Activated CD4-positive, CD25-positive, alpha-beta regulatory T cell (primary cell): ENCODE results near the gene RABGGTB.
"Not testable (repeated sequence)": the region's sequence is repeated elsewhere in the genome, so short reads cannot be mapped to it uniquely, and the experiment has no call there.

Experiments
- DNase-seq, 4 experiments: peaks; one replicate each; lab custom pipeline; 2025; lab: John Stamatoyannopoulos, UW

Gene RABGGTB

DNA sequence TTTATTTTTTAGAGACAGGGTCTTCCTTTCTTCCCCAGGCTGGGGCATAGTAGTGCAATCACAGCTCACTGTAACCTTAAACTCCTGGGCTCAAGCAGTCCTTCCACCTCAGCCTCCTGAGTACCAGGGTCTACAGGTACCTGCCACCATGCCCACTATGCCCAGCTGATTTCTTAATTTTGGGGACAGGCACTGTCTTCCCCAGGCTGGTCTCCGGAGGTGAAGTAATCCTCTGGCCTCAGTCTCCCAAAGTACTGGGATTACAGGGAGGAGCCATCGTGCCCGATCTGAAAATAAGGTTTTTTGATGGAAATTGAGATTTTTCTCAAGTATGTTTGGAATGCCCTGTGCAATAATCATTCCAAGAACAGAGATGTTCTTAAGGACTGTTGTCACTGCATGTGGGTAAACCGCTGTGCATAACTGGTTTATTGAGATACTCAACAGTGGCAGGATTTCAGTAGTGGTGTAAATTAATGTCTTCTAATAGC lies 9.7 kb downstream of the RABGGTB start:
- DNase-seq = no peak

DNA sequence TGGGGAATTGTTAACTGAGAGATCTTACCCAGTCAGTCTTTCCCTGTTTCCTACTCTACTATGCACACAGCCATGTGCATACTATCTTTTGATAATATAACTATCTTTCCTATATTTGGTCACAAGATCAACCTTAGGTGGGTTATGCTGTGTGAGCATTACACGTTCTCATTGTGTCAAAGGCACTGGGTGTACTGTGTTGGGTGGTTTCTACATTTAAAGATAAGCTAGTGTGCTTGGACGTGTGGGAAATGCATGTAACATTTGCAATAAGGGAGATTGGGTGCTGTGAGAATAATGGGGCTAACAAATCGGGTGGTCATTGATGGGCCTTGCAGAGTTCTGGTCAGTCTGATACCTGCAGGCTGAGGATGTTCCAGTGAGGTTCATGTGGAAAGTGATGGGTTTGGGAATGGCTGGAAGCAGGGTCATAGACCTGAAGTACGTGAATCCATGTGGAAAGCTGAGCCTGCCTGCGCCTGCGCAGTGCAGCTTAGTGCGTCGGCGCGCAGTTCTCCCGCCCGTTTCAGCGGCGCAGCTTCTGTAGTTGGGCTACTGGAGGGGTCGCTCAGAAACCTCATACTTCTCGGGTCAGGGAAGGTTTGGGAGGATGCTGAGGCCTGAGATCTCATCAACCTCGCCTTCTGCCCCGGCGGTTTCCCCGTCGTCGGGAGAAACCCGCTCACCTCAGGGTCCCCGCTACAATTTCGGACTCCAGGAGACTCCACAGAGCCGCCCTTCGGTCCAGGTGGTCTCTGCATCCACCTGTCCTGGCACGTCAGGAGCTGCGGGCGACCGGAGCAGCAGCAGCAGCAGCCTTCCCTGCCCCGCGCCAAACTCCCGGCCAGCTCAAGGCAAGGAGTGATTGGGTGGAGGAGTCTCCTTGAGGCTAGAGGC lies 10.6 kb downstream of the RABGGTB start, which contains the start of gene MSH4:
Gene MSH4 (plus strand): TSS at position 507 of the 897 bp plus-strand sequence. CDS start 104 bp downstream, at position 611.
- DNase-seq = no peak

DNA sequence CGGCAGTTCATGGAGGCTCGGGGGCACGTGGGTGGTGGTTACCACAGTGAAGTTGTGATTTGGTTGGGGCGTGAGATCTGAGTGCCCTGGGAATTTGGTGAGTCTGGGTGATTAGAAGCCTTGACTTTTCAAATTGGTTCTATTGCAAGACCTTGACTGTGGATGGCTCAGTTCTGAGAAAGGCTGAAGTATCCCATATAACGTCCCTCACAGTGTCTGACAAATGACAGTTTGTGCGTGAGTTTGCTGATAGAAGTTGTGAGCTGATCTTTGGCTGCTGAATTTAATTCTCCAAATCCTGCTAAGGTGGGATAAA lies 11.2 kb downstream of the RABGGTB start:
- DNase-seq = no peak

DNA sequence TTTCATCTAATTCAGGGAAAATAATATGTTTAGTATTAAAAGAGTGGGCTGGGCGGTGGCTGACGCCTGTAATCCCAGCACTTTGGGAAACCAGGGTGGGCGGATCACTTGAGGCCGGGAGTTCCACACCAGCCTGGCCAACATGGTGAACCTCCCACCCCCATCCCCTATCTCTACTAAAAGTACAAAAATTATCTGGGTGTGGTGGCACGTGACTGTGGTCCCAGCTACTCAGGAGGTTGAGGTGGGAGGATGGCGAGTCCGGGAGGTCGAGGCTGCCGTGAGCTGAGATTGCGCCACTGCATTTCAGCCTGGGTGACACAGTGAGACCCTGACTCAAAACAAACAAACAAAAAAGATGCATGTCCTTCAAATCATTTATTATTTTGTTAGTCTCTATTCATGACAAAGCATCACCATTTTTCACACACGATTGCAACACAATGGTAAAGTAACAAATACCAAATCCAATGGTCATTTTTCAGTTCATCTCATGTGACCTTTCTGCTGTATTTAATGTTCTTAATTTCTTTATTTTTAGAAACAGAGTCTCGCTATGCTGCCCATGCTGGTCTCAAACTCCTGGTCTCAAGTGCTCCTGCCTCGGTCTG lies 11.7 kb downstream of the RABGGTB start:
- no peak for DNase-seq

DNA sequence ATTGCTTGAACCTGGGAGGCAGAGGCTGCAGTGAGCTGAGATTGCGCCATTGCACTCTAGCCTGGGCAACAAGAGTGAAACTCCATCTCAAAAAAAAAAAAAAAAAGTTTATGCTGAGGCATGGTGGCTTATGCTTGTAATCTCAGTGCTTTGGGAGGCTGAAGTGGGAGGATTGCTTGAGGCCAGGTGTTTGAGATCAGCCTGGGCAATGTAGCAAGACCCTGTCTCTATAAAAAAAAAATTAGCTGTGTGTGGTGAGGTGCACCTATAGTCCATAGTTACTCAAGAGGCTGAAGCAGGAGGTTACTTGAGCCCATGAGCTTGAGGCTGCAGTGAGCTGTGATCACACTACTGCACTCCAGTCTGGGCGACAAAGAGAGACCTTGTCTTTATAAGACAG lies 15.4 kb downstream of the RABGGTB start:
- DNase-seq = not testable (repeated sequence)

DNA sequence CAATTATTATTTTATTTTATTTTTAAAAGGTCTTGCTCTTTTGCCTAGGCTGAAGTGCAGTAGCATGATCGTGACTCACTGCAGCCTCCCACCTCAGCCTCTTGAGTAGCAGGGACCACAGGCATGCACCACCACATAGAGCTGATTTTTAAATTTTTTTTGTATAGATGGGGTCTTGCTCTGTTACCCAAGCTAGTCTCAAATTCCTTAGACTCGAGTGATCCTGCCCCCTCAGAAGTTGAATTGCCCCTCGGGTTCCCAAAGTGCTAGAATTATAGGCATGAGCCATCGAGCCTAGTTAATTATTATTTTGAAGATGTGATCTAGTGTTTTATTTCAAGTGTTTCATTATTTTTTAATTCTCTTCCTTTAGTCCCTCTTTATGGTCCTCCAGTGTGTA lies 22.9 kb downstream of the RABGGTB start:
- no peak for DNase-seq

DNA sequence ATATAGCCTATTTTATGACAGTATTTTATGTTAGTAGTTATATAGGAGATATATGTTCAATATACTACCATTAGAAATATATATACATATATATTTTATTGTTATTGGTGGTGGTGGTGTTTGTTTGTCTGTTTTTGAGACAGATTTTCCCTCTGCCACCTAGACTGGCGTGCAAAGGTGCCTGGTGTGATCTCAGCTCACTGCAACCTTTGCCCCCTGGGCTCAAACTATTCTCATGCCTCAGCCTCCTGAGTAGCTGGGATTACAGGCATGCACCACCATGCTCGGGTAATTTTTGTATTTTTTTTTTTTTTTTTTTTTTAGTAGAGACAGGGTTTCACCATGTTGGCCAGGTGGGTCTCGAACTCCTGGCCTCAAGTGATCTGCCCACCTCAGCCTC lies 24.1 kb downstream of the RABGGTB start:
- DNase-seq = not testable (repeated sequence)

DNA sequence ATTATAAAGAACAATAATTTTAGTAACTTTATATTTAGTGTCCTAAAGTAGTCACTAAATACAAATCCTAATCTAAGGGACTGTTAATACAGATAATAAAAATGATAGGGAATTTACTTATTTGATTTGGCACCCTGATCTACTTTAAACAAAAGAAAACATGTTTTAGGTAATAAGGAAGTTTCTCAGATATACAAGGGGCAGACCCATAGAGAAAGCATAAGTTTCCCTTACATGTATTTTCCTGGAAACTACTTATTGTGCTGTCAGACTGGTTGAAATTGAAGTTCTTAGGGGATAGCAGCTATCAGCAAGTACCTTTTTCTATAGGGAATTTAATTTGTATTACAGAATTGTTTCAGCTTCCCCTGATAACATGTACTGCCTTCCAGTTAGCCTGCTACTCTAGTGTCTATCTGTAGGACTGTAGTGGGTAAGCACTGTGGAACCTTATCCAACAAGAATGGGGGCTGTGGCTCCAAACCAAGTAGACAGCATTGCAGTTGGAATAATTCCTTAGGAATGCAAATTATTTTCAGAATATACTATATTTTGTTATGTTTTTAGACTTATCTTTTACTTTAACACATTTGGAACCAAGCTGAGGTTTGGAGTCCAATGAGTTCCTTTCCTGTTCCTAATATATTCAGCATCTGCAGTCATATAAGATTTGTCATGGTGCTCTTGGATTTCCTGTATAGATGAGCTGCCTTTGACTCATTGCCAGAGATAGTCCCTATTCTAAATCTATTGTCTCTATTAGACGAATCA lies 25.3 kb downstream of the RABGGTB start:
- no peak for DNase-seq

DNA sequence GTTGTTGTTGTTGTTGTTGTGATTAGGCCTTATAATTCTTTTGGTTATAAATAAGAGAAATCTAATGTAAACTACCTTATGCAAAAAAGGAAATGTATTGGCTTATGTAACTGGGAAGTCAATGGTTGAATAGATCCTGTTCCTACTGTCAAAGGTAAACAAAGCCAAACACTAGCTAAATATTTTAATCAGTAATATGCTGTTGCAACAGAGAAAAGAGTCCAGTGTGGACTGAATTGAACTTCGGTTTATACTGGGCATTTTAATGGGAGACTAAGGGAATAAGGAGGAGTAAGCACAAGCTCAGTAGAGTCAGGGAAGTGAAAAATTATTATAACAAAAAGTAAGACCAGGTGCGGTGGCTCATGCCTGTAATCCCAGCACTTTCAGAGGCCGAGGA lies 26.0 kb downstream of the RABGGTB start:
- DNase-seq = no peak

DNA sequence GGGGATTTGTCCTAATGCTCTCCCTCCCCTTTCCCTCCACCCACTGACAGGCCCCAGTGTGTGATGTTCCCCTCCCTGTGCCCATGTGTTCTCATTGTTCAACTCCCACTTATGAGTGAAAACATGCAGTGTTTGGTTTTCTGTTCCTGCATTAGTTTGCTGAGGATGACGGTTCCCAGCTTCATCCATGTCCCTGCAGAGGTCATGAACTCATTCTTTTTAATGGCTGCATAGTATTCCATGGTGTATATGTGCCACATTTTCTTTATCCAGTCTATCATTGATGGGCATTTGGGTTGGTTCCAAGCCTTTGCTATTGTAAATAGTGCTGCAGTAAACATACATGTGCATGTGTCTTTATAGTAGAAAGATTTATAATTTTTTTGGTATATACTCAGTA lies 37.5 kb downstream of the RABGGTB start:
- DNase-seq = not testable (repeated sequence)

DNA sequence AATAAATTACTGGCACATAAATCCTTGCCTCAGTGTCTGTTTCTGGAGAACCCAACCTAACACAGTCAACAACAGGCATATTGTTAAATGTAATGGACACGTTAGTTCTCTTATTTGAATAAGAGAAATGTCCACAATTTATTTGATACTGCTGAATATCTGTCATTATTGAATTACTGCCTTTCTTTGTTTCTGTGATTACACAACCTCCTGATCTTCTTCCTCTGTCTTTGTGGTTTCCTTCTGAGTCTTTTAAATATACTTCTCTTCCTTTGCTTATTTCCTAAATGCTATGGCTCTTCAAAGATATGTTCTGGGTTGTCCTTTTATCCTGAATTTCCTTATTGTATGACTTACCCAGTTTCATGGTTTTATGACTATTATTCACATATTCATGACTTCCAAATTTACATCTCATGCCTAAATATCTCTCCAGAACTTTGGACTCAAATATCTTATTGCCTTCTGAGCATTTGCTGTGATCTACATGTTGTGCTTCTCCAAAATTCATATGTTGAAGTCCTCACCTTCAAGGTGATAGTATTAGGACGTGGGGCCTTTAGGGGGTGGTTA lies 50.6 kb downstream of the RABGGTB start:
- DNase-seq = no peak

DNA sequence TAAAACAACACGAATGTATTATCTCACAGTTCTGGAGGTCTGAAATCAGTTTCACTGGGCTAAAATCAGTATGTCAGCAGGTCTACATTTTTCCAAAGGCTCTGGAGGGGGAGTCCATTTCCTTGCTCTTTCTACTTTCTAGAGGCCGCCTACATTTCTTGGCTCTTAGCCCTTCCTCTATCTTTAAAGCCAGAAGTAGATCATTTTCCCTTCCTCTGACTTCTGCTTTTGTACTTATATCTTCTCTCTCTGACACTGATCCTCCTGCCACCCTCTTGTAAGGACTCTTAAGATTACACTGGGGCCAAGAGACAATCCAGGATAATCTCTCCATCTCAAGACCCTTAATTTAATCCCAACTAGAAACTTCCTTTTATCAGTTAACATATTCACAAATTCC lies 52.0 kb downstream of the RABGGTB start:
- no peak for DNase-seq

DNA sequence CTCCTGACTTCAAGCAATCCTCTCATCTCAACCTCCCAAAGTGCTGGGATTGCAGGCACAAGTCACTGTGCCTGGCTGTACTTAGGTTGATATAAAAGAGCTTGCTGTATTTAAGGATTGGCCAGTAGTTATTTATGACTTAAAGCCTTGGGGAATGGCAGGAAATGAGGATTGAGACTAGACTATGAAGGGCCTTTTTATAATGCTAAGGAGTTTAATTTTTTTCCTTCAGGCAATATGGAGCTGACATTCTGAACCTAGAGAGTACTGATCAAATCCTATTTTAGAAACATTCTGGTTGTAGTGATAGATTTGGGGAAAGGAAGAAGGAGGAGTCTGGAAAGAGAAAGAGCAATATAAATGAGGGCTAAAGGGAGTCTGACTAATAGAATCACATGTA lies 55.4 kb downstream of the RABGGTB start:
- no peak for DNase-seq
